ENCODE results near the gene LCE3A.
"Not testable (repeated sequence)": the region's sequence is repeated elsewhere in the genome, so short reads cannot be mapped to it uniquely, and the experiment has no call there.

The LCE3A gene

DNA sequence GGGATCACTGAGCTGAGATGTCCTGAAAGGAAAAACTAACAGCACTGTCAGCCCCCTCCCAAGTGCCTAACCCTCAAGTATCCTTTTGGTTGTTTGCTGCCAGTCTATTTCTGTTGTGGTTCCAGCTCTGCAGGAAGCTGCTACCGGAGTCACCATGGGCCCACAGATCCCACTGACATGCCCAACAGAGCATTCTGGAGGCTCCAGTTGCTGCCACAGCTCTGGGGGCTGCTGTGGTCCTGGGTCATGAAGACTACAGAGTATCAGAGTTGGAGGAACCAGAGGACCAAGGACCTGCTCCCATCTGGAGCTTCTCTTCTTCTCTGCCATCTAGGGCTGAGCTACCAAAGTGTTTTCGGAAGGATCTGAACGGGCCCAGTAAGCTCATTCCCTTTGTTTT, 910 bp downstream of the LCE3A start:
- FAIRE-seq (no peak), DNase-seq (ENCODE audit: insufficient read length, low spot score) (no peak)
- TF ChIP-seq, protein P1, sequence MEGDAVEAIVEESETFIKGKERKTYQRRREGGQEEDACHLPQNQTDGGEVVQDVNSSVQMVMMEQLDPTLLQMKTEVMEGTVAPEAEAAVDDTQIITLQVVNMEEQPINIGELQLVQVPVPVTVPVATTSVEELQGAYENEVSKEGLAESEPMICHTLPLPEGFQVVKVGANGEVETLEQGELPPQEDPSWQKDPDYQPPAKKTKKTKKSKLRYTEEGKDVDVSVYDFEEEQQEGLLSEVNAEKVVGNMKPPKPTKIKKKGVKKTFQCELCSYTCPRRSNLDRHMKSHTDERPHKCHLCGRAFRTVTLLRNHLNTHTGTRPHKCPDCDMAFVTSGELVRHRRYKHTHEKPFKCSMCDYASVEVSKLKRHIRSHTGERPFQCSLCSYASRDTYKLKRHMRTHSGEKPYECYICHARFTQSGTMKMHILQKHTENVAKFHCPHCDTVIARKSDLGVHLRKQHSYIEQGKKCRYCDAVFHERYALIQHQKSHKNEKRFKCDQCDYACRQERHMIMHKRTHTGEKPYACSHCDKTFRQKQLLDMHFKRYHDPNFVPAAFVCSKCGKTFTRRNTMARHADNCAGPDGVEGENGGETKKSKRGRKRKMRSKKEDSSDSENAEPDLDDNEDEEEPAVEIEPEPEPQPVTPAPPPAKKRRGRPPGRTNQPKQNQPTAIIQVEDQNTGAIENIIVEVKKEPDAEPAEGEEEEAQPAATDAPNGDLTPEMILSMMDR (IDR thresholded peaks at IDR 0.05; ENCODE audit: insufficient read depth, missing control alignments), result no peak

DNA sequence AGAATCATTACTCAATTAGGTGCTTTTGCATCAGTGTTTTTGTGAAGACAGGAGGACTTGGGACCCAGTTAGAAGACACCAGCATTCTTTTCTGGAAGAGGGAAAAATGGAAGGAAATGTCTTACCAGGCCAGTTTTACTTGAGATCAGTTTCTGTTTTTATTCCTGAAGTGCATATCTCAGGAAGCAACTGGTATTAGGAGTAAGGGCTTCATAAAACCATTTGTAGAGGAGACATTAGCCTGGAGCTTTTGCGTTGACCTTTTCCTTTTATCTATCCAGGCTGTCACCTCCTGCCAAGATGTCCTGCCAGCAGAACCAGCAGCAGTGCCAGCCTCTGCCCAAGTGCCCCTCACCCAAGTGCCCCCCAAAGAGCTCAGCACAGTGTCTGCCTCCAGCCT, 9.4 kb downstream of the LCE3A start, which contains the start of gene LCE3B:
LCE3B (plus strand) TSS at position 301 of the 400 bp plus-strand sequence; CDS start at position 301, 0 bp downstream.
- TF ChIP-seq, protein P1 (IDR thresholded peaks at IDR 0.05; ENCODE audit: insufficient read depth, missing control alignments), result no peak
- DNase-seq (ENCODE audit: insufficient read length, low spot score) (no peak), FAIRE-seq (no peak)

DNA sequence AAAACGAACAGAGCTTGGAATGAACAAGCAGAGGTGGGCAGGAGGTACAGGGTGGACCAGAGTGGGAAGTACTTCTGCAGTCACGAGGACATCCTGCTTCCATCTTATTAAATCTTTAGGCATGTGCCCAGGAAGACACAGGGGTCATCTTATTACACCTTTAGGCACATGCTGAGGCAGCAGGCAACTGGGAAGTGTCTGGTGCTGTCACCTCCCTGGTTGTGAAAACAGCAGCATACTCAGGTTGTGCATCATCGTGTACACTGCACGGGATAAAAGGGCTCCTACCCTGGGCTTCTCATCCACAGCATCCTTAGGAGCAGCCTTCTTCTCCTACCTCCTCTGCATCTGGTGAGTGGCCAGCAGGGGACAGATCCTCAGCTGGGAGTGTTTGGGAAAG, 23.0 kb downstream of the LCE3A start, which contains the start of gene LCE3C:
LCE3C (plus strand) TSS at position 301 of the 400 bp plus-strand sequence. CDS start 498 bp downstream, outside the sequence.
- no peak for FAIRE-seq
- TF ChIP-seq, protein P1 (IDR thresholded peaks at IDR 0.05; ENCODE audit: insufficient read depth, missing control alignments), result no peak
- no peak for DNase-seq (ENCODE audit: insufficient read length, low spot score)

DNA sequence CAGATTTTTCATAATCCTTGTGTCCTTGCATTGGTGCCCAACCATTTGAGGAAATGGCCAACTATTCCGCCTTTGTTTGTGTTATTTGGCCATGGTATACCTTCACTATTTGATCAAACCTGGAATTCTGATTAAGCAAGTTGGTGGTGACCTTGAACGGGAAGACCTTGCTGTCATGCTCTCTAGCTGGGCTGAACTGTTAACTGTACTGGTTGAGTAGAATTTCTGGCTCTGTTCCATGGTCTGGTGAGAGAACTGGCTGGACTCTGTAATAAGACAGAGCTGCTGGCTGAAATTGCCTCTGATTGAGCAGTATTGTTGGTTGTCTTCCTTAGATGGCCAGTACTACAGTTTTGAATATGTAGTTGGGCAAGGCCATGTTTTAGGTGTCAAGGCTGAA, 25.9 kb downstream of the LCE3A start:
- FAIRE-seq, result no peak
- TF ChIP-seq, protein P1 (IDR thresholded peaks at IDR 0.05; ENCODE audit: insufficient read depth, missing control alignments), result no peak
- DNase-seq (ENCODE audit: insufficient read length, low spot score), result no peak

DNA sequence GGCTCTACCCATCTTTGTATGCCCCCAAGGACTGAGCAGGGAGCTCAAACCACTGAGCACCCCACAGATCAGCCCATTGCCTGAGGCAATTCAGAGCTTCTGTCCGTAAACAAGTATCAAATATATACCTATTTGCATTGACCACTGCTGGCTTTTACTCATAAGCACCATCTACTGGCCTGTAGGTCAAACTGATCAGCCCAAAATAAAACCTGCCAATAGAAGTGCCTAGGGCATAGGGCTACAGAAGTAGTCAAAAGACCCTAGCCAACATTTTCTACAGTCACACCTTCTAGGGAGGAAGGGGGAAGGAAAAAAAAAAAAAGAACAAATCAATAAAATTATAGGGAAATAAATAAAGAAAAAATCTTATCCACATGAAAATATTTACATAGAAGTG, 37.3 kb downstream of the LCE3A start:
- DNase-seq (ENCODE audit: insufficient read length, low spot score) (no peak), FAIRE-seq (no peak)
- TF ChIP-seq, protein P1 (IDR thresholded peaks at IDR 0.05; ENCODE audit: insufficient read depth, missing control alignments), result no peak

DNA sequence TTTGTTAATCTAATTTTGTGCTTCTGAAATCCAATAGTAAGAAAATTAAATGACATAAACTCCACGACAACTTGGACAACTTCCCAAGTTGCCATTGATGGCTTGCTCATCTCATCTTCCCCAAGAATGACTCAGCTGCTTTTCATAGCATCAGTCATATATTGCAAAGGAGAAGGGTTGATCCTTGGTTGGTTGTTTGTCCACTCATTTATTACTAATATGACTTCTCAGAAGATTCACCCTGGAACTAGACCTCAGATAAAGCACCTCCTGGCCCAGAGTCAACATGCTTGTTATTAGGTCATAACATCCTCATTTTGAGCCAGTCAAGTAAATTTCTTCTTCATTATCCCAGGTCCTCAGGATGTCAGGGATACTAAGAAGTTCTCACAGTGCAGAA, 40.3 kb downstream of the LCE3A start:
- DNase-seq (ENCODE audit: insufficient read length, low spot score), result no peak
- no peak for FAIRE-seq
- TF ChIP-seq, protein P1 (IDR thresholded peaks at IDR 0.05; ENCODE audit: insufficient read depth, missing control alignments), result no peak

DNA sequence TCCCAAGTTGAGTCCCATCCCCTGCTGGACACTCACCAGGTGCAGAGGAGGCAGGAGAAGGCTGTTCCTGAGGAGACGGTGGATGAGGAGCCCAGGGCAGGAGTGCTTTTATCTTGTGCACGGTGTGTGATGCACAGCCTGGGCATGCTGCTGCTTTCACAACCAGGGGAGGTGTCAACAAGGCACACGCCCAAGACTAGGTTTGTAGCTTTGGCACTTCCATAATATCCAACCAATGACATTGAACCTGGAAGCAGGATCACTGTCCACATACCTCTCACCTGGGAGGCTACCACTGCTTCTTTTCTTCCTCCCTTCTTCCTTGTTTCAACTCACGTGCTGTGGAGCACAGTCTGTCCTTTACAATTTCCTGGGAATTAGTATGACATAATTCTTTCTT, 42.5 kb downstream of the LCE3A start, which contains the start of gene LCE3D:
LCE3D (minus strand) TSS at position 84 of the 400 bp plus-strand sequence. CDS start 580 bp downstream, outside the sequence.
- DNase-seq (ENCODE audit: insufficient read length, low spot score) (no peak), FAIRE-seq (no peak)
- TF ChIP-seq, protein P1 (IDR thresholded peaks at IDR 0.05; ENCODE audit: insufficient read depth, missing control alignments), result no peak

DNA sequence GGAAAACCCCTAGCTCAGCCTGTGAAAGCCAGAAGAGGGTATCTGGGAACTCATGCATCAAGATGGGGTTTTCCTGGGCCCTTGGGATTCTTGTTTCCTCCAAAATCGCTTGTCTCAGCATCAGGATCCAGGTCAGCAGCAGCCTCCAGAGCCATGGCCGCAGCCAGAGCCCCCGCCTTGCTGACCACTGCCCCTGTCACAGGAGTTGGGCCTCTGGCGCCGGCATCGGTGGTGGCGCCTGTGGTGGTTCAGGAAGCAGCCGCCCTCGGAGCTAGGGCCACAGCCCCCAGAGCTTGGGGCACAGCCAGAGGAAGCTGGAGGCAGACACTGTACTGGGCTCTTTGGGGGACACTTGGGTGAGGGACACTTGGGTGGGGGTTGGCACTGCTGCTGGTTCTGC, 43.4 kb downstream of the LCE3A start:
- DNase-seq (ENCODE audit: insufficient read length, low spot score); FAIRE-seq: not testable (repeated sequence)

All from D721Med (cell line).